GM21576 (cell line): Measurements from ENCODE around the gene FSCN2.
"Not testable (repeated sequence)": the region's sequence is repeated elsewhere in the genome, so short reads cannot be mapped to it uniquely, and the experiment has no call there.

ENCODE experiments used
- ATAC-seq: cut with Tn5 transposase; IDR thresholded peaks from one replicate; pipeline ENCODE4 v1.9.1; 2021; ENCODE audit warnings: mild to moderate bottlenecking, moderate library complexity; ENCODE audit not compliant: unreplicated experiment

The FSCN2 gene

DNA sequence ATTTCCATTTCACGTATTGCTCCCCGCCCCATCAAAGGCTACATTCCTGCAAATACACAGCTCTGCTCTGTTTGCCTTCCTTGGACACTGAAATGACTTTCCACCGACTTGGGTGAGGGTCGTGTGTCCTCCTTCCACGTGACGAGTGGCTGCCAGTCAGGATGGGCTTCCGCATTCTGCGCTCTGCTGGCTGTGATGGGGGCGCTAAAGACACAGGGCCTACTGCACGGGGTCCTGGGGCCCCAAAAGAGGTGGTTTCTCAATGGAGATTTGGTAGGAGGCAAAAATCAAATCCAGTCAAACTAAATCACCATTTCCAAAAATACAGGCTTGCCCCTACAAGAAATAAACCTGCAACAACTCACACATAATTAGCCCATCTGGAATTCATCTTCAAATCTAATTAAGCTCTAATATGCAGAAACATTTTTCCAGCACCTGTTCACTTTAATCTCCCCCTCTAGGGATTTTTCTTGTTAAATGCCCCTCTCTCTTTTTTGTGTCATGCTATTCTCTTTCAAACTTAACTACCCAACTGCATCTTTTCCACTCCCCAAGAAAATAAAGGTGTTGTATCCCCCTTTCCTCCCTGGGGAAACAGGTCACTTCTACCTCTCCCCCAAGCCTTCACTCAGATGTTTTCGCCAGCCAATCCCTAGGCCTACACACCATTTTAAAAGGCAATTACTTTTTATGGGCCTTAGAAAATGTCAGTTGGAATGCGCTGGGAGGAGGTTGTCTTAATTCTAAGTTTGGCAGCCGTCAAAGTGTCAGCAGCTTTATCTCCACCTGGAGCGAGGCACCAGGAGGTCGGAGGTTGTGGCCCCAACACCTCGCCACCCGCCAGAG is 45.8 kb downstream of the FSCN2 start:
- no peak for ATAC-seq

DNA sequence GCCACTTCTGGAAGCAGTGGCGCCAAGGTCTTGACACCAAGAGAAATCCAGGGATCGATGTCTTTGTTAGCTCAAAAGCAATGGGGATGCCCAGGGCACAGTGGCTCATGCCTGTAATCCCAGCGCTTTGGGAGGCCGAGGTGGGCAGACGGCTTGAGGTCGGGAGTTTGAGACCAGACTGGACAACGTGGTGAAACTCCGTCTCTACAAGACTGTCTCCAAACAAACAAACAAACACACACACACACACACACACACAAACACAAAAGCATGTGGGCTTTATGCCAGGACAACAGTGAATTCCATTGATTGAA is 46.4 kb downstream of the FSCN2 start:
- ATAC-seq, result no peak

DNA sequence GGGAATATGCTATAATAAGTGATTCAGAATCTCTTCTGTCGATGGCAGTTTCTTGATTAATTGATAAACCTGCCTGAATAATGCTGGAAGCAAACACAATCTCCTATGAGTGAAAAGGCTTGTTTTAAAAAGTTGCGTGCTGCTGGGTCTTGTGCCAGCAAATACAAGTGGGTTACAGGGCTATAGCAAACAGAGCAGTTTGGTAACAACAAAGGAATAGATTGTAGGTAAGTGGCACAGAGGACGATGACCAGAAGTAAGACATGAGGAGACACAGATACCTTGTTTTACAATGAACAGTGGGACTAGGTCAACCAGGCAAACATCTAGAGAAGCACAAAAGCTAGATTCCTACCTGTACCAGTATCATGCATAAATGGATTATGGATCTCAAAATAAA is 47.7 kb downstream of the FSCN2 start:
- no peak for ATAC-seq

DNA sequence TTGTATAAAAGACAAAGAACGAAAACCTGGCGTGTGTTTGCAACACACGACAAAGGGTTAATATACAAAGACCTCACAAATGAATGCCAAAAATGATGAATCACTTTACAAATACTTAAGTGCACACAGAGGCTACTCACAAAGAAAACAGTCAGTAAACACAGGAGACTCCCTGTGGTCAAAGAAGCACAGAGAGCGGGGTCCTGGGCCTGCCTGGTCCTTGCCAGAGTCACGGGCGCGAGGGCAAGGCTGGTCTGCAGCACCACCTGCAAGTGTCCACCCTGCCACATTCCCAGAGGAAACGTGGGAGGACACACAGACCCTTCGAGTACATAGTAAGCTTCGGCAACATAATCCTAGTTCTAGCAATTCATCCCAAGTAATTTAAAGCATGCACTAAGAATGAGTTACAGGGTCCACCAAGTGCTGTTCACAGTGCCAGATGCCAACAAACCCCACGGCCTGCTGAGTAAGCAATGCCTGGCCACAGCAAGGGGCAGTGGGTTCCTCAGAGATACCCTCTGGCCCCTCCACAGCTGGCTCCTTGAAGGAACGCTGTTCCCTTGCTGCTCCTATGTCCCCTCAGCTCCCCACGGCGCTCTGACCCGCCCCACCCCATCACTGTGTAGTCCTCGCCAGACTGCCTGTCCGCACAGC is 48.6 kb downstream of the FSCN2 start:
- no peak for ATAC-seq

DNA sequence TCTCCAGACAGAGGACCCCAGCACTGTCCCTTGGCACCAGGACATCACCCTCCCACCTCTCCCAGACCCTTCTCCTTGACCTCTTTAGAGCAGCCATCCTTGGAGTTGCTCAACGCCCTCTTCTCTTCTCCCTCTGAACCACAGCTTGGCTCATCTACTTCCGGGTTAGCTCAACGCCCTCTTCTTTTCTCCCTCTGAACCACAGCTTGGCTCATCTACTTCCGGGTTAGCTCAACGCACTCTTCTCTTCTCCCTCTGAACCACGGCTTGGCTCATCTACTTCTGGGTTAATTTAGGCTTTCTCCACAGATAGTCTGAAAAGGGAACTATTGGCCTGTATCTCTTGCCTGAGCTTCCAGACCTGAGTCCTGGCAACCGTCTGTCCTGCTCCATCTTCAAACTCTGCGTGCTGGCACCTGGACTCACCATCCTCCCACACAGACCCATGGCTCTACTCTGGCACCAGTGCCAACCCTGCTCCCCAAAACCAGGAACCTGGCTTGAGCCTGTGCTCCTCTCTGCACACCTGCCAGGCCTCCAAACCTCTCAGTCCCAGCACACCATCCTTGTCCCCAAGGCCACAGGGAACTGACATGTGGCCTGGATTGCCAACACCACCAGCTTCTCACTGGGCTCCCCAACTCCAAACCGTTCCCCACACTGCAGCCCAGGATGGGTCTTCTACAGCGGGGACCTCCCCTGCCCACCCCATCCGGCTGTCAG is 49.3 kb downstream of the FSCN2 start:
- no peak for ATAC-seq

DNA sequence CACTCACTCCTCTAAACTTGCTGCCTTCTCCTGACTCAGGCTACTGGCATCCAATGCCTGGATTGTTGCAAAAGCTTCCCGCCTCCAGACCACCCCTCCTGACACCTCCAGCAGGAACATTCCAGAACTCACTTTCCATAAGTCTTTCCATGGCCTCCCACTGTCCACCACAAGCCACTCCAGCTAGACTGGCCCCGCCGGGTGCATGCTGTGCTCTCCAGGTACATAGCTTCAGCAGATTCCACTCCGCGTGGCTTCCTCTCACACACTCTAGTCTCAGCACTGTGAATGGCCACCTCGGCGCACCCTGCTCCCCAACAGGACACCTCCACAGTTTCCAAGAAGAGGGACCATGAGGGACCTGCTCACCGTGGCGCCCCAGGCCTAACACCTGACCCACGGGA is 49.9 kb downstream of the FSCN2 start:
- no peak for ATAC-seq

DNA sequence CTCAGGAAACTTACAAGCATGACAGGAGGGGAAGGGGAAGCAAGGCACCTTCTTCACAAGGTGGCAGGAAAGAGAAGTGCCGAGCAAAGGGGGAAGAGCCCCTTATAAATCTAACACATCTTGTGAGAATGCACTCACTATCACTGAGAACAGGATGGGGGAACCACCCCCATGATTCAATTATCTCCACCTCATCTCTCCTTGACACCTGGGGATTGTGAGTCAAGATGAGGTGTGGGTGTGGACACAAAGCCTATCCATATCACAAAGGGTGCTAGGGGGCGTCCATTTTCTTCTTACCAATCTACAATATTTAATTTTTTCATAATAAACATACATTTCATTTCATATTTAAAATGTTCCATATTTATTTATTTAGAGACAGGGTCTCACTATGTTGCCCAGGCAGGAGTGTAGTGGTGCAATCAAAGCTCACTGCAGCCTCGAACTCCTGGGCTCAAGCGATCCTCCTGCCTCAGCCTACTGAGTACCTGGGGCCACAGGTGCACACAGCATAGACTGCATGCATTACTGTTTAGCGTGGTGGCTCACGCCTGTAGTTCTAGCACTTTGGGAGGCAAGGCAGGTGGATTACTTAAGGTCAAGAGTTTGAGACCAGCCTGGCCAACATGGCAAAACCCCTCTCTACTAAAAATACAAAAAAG is 50.5 kb downstream of the FSCN2 start:
- no peak for ATAC-seq

DNA sequence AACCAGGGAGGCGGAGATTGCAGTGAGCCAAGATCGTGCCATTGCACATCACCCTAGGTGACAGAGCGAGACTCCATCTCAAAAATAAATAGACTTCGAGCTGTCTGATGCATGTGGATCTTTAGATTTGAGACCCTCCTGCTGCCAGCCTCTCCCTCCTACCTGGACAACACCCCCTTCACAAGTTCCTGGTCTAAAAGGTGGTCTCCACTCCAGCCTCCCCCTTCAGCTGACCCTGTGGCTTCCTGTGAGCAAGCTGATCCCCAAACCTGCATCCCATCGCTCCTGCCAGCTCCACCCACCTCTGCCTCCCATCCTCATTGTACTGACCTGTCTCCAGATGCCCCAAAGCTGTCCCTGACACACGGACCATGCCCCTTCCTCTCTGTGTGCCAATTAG is 51.1 kb downstream of the FSCN2 start:
- no peak for ATAC-seq

DNA sequence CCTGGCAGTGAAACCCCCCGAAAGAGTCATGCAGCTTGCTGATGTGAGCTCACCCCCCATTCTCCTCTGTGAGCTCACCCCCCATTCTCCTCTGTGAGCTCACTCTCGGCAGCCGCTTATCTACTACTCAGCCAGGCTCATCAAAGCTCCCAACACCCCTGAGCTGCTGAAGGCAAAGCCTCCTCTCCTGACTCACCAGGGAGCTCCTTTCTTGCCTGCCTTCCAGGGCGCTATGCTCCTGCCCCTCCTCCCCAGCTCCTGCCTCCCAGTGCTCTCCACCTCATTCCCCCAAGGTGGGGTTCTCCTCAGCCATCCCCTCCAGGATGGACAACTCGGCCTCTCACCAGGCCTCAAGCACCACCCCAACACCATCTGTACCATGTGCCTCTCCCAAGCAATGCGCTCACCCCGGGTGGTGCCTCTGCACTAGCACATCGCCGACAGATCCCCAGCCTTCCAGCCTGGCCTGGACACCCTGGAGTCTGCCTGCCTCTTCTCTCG is 51.7 kb downstream of the FSCN2 start:
- no peak for ATAC-seq

DNA sequence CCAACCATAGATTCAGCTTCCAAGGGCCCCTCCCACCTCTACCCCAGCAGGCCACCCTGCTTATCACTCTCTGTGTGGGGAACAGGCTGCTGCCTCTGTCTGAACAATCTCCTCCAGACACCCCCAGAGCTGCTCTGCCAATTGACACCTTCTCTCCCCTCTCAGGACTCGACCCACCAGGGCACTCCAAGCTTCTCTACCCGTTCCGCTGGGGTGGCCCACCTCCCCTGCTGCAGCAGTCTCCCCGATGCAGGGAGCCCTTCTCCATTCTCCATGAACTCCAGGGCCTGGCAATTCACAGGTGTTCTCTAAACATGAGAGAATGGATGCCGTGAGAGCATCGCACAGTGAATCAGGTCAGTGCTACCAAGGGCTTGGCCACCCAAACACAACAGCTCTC is 52.3 kb downstream of the FSCN2 start:
- ATAC-seq, result no peak

DNA sequence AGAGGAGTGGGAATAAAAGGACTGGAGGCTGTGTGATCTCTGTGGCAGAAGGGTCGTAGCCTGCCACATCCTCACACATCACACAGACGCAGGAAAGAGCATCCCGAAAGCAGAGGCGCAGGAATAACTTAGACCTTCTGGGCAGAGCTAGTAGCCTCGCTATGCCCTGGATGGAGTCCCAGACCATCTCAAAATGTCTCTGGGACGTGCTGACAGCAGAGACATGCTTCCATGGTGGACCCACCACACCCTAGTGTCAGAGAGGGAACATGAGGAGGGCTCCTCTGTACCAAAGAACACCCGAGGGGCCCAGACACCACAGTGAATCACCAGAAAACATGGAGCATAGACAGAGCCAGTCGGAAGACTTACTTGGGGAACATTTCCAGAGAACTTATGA is 53.6 kb downstream of the FSCN2 start:
- ATAC-seq, result no peak

DNA sequence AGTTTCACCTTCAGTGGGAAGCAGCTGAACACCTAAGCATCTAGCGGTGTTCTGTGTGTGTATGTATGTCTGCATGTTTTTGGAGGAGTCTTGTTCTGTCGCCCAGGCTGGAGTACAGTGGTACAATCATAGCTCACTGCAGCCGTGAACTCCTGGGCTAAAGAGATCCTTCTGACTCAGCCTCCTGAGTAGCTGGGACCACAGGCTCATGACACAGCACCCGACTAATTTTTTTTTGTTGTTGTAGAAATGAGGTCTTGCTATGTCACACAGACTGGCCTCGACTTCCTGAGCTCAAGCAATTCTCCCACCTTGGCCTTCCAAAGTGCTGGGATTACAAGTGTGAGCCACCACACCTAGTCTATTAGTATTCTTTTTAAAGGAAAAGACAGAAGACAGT is 54.2 kb downstream of the FSCN2 start:
- ATAC-seq, result no peak

DNA sequence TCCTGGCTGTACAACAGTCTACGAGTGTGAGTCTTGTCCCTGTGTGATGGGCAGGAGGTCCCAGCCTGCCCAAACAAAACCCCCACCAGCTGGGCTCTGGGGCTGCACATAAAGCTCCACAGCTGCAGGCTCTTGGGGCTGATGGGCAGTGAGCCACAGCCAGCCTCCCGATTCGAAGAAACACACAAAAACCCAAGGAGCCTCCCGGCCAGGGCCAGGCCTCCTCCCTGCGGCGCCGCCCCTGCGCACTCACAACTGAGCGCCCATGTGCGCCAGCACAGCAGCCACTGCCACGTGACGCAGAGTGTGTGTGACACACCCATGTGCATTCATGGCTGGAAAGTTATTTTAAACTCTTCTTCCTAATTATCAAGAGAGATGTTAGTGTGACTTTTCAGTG is 54.6 kb downstream of the FSCN2 start:
- ATAC-seq, result no peak

DNA sequence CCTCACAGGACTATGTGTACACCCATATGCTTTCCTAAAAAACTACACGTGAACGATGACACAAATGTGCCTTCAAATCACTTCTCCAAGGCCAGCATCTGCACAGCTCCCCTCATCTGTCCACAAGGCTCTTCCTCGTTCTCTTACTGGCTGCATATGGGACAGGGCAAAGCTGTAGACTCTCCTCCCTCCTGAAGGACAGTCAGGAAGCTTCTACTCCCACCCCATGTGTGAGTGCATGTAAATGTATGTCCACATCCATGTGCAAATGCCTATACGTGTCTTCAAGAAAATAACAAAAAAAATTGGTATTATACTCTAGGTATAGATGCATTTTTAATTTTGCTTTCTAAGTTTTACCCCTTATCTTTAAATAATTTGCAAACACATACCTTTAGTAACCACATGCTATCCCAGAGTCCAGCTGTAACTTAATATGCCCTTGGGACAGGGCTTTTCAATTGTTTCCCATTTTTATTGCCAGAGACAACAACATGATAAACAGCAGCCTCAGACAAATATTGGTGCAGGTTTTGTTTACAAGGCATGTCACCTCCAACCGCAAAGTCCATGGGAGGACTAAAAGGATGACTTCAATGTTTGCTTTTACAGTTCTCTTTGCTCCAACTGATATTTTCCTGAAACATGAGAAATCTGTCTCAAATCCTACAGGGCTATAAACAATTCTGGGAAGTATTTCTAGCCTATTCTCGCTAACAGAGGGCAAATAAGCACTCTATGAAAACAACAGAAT is 55.6 kb downstream of the FSCN2 start:
- ATAC-seq, result no peak

DNA sequence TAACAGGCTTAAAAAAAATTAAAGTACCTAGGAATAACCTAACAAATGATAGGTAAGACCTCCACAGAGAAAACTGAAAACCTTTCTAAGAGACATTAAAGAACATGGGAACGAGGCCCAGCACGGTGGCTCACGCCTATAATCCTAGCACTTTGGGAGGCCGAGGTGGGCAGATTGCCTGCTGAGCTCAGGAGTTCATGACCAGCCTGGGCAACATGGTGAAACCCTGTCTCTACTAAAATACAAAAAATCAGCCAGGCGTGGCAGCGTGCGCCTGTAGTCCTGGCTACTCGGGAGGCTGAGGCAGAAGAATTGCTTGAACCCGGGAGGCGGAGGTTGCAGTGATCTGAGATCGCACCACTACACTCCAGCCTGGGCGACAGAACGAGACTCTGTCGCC is 56.6 kb downstream of the FSCN2 start:
- not testable (repeated sequence) for ATAC-seq

DNA sequence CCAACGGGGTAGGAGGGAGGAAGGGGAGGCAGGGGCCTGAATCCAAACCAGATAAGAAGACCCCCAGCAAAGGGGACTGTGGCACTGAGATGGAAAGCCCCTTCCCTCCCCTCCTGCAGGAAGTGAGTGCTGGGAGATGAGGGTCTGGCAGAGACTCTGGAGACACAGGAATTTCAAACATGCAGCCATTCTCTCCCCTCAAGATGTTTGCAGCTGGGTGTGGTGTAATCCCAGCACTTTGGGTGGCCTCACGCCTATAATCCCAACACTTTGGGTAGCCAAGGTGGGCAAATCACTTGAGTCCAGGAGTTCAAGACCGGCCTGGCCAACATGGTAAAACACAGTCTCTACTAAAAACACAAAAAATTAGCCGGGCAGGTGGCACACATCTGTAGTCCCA is 57.9 kb downstream of the FSCN2 start:
- no peak for ATAC-seq
